Ovary (tissue), 9 donors: ENCODE results near the gene PLEKHA7. TPM values are rescaled to one million over a fixed set of nuclear protein-coding genes. Genes with fewer than 3 reads are reported as not detected.
A peak's percentile ranks its signal among the peaks of the same experiment; 100 is the strongest.

Experiments used
- DNase-seq, 5 donors: peaks; one replicate each; pipeline ENCODE4 v3.0.0-alpha.2; 2019 to 2020
- H3K27ac ChIP-seq, 2 donors: fragments of 200-600 bp; one replicate each; pipeline versions ENCODE4 v1.5.1 to v1.8.0; 2019 to 2022
- H3K27me3 ChIP-seq: fragments of 200-600 bp; one replicate; pipeline ENCODE4 v1.8.0; 2022
- H3K36me3 ChIP-seq: fragments of 200-600 bp; sonication (generic); one replicate; pipeline ENCODE4 v1.5.1; 2019
- H3K4me1 ChIP-seq: one replicate; pipeline ENCODE4 v1.8.1; 2013; ENCODE audit warnings: mild to moderate bottlenecking, moderate library complexity; ENCODE audit not compliant: insufficient read depth
- H3K4me3 ChIP-seq: fragments of 200-600 bp; sonication (generic); one replicate; pipeline ENCODE4 v1.5.1; 2017
- H3K9me3 ChIP-seq, 2 donors: fragments of 200-600 bp in 1 of 2; sonication (generic) in 1 of 2; one replicate each; pipeline versions ENCODE4 v1.5.1 to v1.8.1; 2013 to 2019; ENCODE audit warnings: mild to moderate bottlenecking in 1 of 2, moderate library complexity in 1 of 2
- EP300 ChIP-seq: sonication (generic); formaldehyde crosslinking; IDR thresholded peaks from one replicate; pipeline ENCODE4 v1.6.1; 2017; ENCODE audit warnings: antibody characterized with exemption
- POLR2A ChIP-seq: fragments of 450-650 bp; IDR thresholded peaks from one replicate; pipeline ENCODE4 v1.6.1; 2017; ENCODE audit warnings: antibody characterized with exemption, mild to moderate bottlenecking, moderate library complexity
- WGBS, 3 donors: extraction: QIAGEN DNeasy Blood & Tissue Kit in 1 of 3; methylation state at CpG; one replicate each; pipeline versions ENCODE4 v1.1.5 to v1.1.7; 2013 to 2017; 5-methylcytosine and 5-hydroxymethylcytosine counted together
- intact Hi-C, 4 donors: fragments of 100-400 bp; cut with DNase I; formaldehyde crosslinking; loops; one replicate each; pipeline versions ENCODE4 v1.11.0 to v1.15.1; 2022 to 2023
- polyA plus RNA-seq, 2 donors: library from polyadenylated mRNA; stranded (reverse); fragments of 200-250 nt in 1 of 2; fragments of 350-450 nt in 1 of 2; fragmentation: Illumina TruSeq in 1 of 2; extraction: RNeasy Lipid Tissue Mini Kit (QIAGEN cat#74804) in 1 of 2; gene quantifications; one replicate each; pipeline ENCODE4 v1.2.3, GENCODE V29; 2013 to 2014
- total RNA-seq, 7 donors: library from RNA; depleted of rRNA in 2 of 7; stranded (reverse); fragments of >200 nt in 2 of 7; fragmentation: NEBNext Ultra II Directional in 3 of 7; extraction: Animal tissue kit (Norgen Biotek cat#: 25700) in 3 of 7; gene quantifications; one replicate each; pipeline versions ENCODE4 v1.1.0 to v1.2.4, GENCODE V29; 2016 to 2023
- TF ChIP-seq, protein P1 (sequence below), 3 donors: fragments of 450-650 bp in 2 of 3; fragments of 200-600 bp in 1 of 3; IDR thresholded peaks; one replicate each; pipeline versions ENCODE4 v1.5.1 to v1.8.0; 2016 to 2022; ENCODE audit warnings: antibody characterized with exemption in 3 of 3, mild to moderate bottlenecking in 1 of 3
- donor health status: DM: no; HTN: no; CAD: no; lungs with moderate emphysema.
- donor health status: DM: no; HTN: no; CAD: no.
- donor health status: Bipolar disorder and iron deficiency.
- donor health status: DM: yes; HTN: yes; CAD: no.
- donor health status: DM: no; HTN: no; CAD: no.
- donor health status: DM: yes; HTN: yes; CAD: no.

The PLEKHA7 gene
- total and polyA plus RNA-seq, 9 donors = 9.6 to 29.5 (median 15.9) TPM

DNA sequence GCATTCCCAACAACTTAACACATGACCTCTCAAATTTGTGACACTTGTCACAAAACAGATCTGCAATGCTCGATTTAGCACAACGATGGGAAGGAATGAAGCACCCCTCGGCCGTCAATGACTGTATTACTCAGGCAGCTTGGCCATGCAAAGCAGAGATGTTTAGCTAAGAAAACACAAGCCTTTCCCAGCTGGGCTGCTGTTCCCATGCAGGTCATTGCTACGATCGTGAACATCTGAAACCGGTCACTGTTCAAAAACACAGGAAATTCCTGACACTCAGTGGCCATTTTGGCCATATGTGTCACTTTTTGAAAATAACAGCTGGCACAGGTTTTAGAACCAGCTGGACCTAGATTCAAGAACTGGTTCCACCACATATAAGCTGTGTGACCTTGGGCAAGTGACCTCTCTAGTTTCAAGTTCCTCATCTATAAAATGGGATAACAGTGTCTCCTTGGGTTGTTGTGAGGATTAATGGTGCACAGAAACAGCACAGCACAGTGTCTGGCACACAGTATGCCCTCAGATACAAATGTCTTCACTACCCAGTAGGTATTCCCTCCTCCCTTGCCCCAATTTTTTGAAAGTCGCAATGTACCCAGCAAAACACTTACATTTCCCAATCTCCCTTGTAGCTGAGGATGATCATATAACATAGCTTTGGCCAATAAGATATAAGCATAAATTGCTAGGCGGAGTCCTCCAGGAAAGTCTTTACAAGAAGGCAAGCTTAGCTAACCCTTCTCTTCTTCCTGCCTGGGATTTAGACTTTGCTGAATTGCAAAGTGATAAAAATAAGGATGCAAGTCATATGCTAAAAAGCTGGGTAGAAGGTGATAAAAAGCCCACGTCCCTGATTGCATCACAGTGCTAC is 182.7 kb downstream of the PLEKHA7 start:
- Histone ChIP-seq H3K27ac (no peak overlapping the region), H3K9me3 (no peaks in the 10 kb centered on the region), H3K27me3 (no peaks in the 10 kb centered on the region), H3K36me3 (no peaks in the 10 kb centered on the region), H3K4me1 (no peaks in the 10 kb centered on the region), H3K4me3 (no peak overlapping the region)
- WGBS, 3 donors = 40 to 67% (median 56%) methylated on average over 10 of the region's 10 CpGs
- intact Hi-C loops = no loop called here
- DNase-seq = no peak
- no peak for TF ChIP-seq POLR2A

GRCh38 chr11:16827139-16827538 is 187.1 kb downstream of the PLEKHA7 start:
- Histone ChIP-seq H3K36me3 (no peaks in the 10 kb centered on the region), H3K4me3 (no peak overlapping the region), H3K27ac (no peak overlapping the region), H3K9me3 (no peaks in the 10 kb centered on the region), H3K27me3 (no peaks in the 10 kb centered on the region), H3K4me1 (no peaks in the 10 kb centered on the region)
- whole genome bisulfite sequencing, 3 donors = 76 to 91% (median 79%) methylated on average over 2 of the region's 2 CpGs
- intact Hi-C loops = no loop called here
- TF ChIP-seq EP300 (no peak), POLR2A (no peak)
- DNase-seq = no peak

DNA sequence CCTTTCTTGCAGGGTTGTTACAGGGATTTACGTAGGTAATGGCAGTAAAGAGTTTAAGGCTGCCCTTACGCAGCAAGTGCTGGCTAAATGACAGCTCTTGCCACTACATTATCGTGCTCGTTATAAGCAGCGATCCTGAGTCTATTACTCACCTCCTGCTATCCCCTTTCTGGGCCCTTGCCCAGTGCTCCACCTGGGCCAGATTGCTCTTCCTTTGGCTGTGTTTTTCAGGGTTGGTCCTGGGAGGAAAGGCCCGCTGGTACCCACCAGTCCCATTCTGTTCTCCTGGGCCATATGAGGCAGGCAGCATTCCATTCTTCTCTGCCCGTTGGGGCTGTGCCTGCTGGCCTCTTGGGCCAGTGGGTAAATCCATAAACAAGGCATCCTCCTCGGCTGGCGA is 188.2 kb downstream of the PLEKHA7 start:
- no peak for TF ChIP-seq POLR2A
- no peak for TF ChIP-seq EP300
- TF ChIP-seq, protein P1, sequence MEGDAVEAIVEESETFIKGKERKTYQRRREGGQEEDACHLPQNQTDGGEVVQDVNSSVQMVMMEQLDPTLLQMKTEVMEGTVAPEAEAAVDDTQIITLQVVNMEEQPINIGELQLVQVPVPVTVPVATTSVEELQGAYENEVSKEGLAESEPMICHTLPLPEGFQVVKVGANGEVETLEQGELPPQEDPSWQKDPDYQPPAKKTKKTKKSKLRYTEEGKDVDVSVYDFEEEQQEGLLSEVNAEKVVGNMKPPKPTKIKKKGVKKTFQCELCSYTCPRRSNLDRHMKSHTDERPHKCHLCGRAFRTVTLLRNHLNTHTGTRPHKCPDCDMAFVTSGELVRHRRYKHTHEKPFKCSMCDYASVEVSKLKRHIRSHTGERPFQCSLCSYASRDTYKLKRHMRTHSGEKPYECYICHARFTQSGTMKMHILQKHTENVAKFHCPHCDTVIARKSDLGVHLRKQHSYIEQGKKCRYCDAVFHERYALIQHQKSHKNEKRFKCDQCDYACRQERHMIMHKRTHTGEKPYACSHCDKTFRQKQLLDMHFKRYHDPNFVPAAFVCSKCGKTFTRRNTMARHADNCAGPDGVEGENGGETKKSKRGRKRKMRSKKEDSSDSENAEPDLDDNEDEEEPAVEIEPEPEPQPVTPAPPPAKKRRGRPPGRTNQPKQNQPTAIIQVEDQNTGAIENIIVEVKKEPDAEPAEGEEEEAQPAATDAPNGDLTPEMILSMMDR (IDR thresholded peaks at IDR 0.05) = no peak
- H3K4me1 ChIP-seq = no peaks in the 10 kb centered on the region
- WGBS, 3 donors = 52 to 64% (median 53%) methylated on average over 9 of the region's 9 CpGs
- no peaks in the 10 kb centered on the region for H3K36me3 ChIP-seq
- no peak for DNase-seq
- no peak overlapping the region for H3K27ac ChIP-seq
- no peaks in the 10 kb centered on the region for H3K9me3 ChIP-seq
- no peaks in the 10 kb centered on the region for H3K27me3 ChIP-seq
- intact Hi-C loops = no loop called here
- no peak overlapping the region for H3K4me3 ChIP-seq

- WGBS, 3 donors = 44 to 61% (median 50%) methylated on average over 5 of the region's 5 CpGs
These were observed 189.1 kb downstream of the PLEKHA7 start for GRCh38 chr11:16825101-16825500.

GRCh38 chr11:16820324-16821092 is 193.7 kb downstream of the PLEKHA7 start:
- DNase-seq = peak; percentile 69 to 86 (median 81)
- 26 to 33% (median 27%) methylated on average over 8 of the region's 8 CpGs for WGBS, 3 donors
- Histone ChIP-seq H3K36me3 (no peaks in the 10 kb centered on the region), H3K27me3 (no peaks in the 10 kb centered on the region), H3K4me3 (no peak overlapping the region), H3K27ac (no peak overlapping the region), H3K9me3 (no peaks in the 10 kb centered on the region), H3K4me1 (peaks cover 3% of the 10 kb centered on the region)
- intact Hi-C loops = no loop called here
- no peak for TF ChIP-seq POLR2A
- TF ChIP-seq, protein P1 (IDR thresholded peaks at IDR 0.05) = peak; percentile 48 to 71 (median 53)

More at GRCh38 chr11:16825101-16825500, 189.1 kb downstream of the PLEKHA7 start:
- no peaks in the 10 kb centered on the region for H3K36me3 ChIP-seq
- H3K27me3 ChIP-seq = no peaks in the 10 kb centered on the region
- intact Hi-C loops = no loop called here
- H3K4me3 ChIP-seq = no peak overlapping the region
- no peak for TF ChIP-seq EP300
- TF ChIP-seq, protein P1 (IDR thresholded peaks at IDR 0.05) = no peak
- TF ChIP-seq POLR2A = no peak
- DNase-seq = no peak
- H3K4me1 ChIP-seq = peaks cover 3% of the 10 kb centered on the region
- no peaks in the 10 kb centered on the region for H3K9me3 ChIP-seq
- no peak overlapping the region for H3K27ac ChIP-seq
